Coronary artery (tissue), 2 donors: ENCODE measurements around the gene WNT2B.

Experiments used
- DNase-seq: peaks from one replicate; pipeline ENCODE4 v3.0.0-alpha.2; 2017; ENCODE audit warnings: low spot score
- H3K27ac ChIP-seq, 2 donors: fragments of 200-600 bp; sonication (generic); one replicate each; pipeline ENCODE4 v1.5.1; 2016 to 2019
- H3K4me3 ChIP-seq: fragments of 200-600 bp; sonication (generic); 2 replicates; pipeline ENCODE4 v1.5.1; 2016; ENCODE audit warnings: mild to moderate bottlenecking, moderate library complexity
- TF ChIP-seq, protein P1 (sequence below): fragments of 200-600 bp; sonication (generic); IDR thresholded peaks from one replicate; pipeline ENCODE4 v1.5.1; 2019; ENCODE audit warnings: antibody characterized with exemption

WNT2B gene

DNA sequence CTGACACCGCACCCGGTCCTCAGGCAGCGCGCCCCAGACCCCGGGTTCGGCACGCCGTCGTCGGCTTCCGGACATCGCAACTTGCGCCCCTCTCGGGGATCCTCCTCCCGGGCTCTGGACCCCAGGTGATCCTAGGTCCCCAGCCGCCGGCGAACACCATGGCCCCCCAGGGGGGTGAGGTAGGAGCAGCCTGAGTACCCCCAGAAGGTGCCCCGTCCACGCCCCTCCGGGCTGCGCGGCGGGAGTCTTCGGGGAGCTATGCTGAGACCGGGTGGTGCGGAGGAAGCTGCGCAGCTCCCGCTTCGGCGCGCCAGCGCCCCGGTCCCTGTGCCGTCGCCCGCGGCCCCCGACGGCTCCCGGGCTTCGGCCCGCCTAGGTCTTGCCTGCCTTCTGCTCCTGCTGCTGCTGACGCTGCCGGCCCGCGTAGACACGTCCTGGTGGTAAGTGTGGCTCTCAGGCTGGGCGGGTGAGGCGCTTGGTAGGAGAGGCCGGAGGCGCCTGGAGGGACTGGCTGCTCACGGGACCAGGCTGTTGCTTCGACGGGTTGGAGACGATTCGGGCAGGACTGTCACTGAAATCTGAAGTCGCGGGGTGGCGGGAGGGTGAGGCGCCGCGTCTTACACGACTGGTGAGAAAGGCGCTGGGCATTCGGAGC is 367 bp downstream of the WNT2B start:
- peak overlapping the region in 1 of 2 donors; percentile 47 for H3K27ac ChIP-seq
- TF ChIP-seq, protein P1, sequence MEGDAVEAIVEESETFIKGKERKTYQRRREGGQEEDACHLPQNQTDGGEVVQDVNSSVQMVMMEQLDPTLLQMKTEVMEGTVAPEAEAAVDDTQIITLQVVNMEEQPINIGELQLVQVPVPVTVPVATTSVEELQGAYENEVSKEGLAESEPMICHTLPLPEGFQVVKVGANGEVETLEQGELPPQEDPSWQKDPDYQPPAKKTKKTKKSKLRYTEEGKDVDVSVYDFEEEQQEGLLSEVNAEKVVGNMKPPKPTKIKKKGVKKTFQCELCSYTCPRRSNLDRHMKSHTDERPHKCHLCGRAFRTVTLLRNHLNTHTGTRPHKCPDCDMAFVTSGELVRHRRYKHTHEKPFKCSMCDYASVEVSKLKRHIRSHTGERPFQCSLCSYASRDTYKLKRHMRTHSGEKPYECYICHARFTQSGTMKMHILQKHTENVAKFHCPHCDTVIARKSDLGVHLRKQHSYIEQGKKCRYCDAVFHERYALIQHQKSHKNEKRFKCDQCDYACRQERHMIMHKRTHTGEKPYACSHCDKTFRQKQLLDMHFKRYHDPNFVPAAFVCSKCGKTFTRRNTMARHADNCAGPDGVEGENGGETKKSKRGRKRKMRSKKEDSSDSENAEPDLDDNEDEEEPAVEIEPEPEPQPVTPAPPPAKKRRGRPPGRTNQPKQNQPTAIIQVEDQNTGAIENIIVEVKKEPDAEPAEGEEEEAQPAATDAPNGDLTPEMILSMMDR = no peak
- DNase-seq = no peak
- peak overlapping the region; percentile 78 for H3K4me3 ChIP-seq

DNA sequence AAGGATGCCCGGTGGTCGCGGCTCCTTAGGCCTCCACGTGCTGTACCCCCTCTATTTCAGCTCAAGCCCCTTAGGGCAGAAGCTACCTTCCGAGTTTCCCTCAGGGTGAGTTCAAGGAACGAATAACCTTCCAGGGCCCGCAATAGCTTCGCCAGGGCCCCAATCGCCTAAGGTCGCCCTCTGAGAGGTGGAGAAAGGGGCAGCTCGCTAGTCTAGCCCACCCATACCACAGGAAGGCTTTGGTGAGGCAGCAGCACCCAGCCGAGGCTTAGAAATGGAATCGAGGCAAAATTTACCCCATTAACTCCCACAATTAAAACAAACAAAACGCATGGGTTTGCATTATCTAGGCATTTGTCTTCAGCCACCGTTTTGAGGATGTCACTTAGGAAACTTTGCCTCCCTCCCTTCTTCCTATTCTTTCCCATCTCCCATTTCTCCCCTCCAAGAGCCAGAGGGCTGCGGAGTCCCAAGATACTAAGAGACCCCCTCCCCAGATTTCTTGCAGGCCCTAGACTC is 954 bp downstream of the WNT2B start:
- Histone ChIP-seq H3K4me3 (peak overlapping the region; percentile 78), H3K27ac (no peak overlapping the region)
- DNase-seq = no peak
- TF ChIP-seq, protein P1 = no peak

DNA sequence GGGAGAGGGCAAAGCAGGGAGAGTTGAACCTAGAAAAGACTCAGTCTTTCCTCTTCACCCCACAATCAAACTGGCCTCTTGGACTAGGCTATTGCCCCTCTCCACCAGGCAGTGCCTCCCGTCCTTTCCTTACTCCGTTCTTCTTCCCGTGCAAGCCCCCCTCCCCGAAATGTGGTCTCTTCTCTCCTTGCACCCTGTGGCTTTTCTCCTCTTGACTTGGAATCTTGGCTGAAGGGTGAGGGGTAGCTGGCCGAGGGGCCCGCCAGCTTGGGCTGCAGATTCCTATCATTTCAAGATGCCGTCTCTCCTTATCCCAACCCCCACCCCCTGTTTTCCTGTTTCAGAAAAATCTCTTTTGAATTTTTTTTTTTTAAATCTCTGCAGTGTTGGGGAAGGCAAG is 1.6 kb downstream of the WNT2B start:
- no peak overlapping the region for H3K4me3 ChIP-seq
- TF ChIP-seq, protein P1 = no peak
- no peak overlapping the region for H3K27ac ChIP-seq
- DNase-seq = no peak

DNA sequence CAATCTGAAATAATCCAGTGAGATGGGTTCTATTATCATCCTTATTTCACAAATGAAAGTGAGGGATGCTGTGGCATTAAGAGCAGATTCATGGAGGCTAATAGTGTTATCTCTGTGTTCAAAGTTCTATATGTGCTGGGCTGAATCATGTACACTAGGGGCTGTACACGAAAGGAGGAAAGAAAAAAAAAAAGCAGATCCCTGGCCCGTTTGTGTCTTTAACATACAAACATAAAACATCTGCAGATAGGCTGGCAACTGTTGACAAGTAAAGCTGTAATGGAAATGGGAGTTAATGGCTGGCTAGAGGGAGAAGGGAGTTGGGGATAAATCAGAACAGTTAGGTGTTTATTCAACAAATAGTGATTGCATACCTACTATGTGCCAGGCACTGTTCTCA is 3.1 kb downstream of the WNT2B start:
- Histone ChIP-seq H3K4me3 (no peak overlapping the region), H3K27ac (no peak overlapping the region)
- TF ChIP-seq, protein P1 = no peak
- DNase-seq = no peak

DNA sequence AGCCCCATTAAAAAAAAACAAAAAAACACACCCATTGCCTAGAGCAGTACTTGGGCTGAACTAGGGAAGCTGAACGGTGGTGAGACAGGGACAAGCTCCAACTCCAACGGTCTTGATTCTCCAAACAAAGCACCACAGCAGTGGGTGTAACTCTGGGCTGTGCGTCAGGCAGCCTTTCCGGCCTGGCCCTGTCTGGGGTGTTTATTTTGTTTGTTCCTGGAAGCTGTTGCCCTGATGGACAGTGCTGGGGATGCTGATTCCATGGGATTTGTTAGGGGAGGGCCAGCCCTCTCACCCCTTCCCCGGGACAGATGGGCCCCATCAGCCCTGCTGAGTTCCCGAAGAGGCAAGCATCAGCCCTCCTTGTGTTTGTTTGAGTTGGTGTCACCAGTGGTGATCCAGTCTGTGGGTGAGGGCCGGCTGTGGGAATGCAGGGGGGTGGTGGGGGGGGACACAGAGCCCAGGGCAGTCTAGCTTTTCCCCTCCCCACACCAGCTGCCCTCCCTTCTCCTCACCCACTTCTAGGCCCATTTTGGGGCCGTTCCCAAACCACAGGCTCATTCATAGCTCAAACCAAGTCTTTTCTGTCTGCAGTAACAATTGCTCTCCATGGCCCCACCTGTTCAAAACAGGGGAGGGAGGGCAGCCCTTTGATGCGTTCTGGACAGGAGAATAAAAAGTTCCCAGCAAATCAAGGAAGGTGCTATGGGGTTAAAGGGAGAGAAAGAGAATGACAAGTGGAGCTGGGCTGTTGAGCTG is 4.5 kb downstream of the WNT2B start:
- TF ChIP-seq, protein P1 = no peak
- no peak overlapping the region for H3K4me3 ChIP-seq
- H3K27ac ChIP-seq = peak overlapping the region in 1 of 2 donors; percentile 62
- no peak for DNase-seq

DNA sequence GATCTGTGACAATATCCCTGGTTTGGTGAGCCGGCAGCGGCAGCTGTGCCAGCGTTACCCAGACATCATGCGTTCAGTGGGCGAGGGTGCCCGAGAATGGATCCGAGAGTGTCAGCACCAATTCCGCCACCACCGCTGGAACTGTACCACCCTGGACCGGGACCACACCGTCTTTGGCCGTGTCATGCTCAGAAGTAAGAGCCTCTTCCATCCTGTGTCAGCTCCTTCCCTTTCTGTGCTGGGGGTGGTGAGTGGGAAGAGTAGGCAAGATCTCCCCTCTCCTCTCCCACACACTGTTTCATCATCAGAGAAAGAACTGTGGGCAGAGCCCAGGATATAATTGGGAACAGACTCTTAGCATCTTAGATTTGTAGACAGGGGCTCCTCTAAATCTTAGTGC is 6.1 kb downstream of the WNT2B start:
- Histone ChIP-seq H3K27ac (no peak overlapping the region), H3K4me3 (no peak overlapping the region)
- DNase-seq = no peak
- TF ChIP-seq, protein P1 = no peak
